ENCODE data around the gene CACNG8.
"Not testable (repeated sequence)": the region's sequence is repeated elsewhere in the genome, so short reads cannot be mapped to it uniquely, and the experiment has no call there.

Gene CACNG8

GRCh38 chr19:53942001-53942786, 20.5 kb upstream of the CACNG8 start:
- H3K4me3 ChIP-seq (ENCODE audit: low read depth, low read length) = no peak overlapping the region
- TF ChIP-seq MYC (IDR thresholded peaks at IDR 0.05; ENCODE audit: low read depth, low read length) = no peak
- TF ChIP-seq, protein P1, sequence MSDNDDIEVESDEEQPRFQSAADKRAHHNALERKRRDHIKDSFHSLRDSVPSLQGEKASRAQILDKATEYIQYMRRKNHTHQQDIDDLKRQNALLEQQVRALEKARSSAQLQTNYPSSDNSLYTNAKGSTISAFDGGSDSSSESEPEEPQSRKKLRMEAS (IDR thresholded peaks at IDR 0.05; ENCODE audit: low read depth, low read length) = no peak
- TF ChIP-seq POLR2A (IDR thresholded peaks at IDR 0.05; ENCODE audit: extremely low read depth, insufficient read length) = no peak
- TF ChIP-seq, protein P2, sequence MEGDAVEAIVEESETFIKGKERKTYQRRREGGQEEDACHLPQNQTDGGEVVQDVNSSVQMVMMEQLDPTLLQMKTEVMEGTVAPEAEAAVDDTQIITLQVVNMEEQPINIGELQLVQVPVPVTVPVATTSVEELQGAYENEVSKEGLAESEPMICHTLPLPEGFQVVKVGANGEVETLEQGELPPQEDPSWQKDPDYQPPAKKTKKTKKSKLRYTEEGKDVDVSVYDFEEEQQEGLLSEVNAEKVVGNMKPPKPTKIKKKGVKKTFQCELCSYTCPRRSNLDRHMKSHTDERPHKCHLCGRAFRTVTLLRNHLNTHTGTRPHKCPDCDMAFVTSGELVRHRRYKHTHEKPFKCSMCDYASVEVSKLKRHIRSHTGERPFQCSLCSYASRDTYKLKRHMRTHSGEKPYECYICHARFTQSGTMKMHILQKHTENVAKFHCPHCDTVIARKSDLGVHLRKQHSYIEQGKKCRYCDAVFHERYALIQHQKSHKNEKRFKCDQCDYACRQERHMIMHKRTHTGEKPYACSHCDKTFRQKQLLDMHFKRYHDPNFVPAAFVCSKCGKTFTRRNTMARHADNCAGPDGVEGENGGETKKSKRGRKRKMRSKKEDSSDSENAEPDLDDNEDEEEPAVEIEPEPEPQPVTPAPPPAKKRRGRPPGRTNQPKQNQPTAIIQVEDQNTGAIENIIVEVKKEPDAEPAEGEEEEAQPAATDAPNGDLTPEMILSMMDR (IDR thresholded peaks at IDR 0.05; ENCODE audit: low read depth, low read length) = no peak

GRCh38 chr19:53944416-53944815, 18.3 kb upstream of the CACNG8 start:
- no peak overlapping the region for H3K4me3 ChIP-seq (ENCODE audit: low read depth, low read length)
- TF ChIP-seq, protein P1 (IDR thresholded peaks at IDR 0.05; ENCODE audit: low read depth, low read length) = no peak
- TF ChIP-seq MYC (IDR thresholded peaks at IDR 0.05; ENCODE audit: low read depth, low read length) (no peak), POLR2A (IDR thresholded peaks at IDR 0.05; ENCODE audit: extremely low read depth, insufficient read length) (no peak)
- TF ChIP-seq, protein P2 (IDR thresholded peaks at IDR 0.05; ENCODE audit: low read depth, low read length) = no peak
- DNase-seq (ENCODE audit: low read depth) = no peak

More at GRCh38 chr19:53942001-53942786, 20.5 kb upstream of the CACNG8 start:
- DNase-seq (ENCODE audit: low read depth) = no peak

GRCh38 chr19:53944933-53945332, 17.8 kb upstream of the CACNG8 start:
- no peak for TF ChIP-seq POLR2A (IDR thresholded peaks at IDR 0.05; ENCODE audit: extremely low read depth, insufficient read length)
- TF ChIP-seq MYC (IDR thresholded peaks at IDR 0.05; ENCODE audit: low read depth, low read length) = no peak
- TF ChIP-seq, protein P2 (IDR thresholded peaks at IDR 0.05; ENCODE audit: low read depth, low read length) = no peak
- TF ChIP-seq, protein P1 (IDR thresholded peaks at IDR 0.05; ENCODE audit: low read depth, low read length) = no peak
- no peak for DNase-seq (ENCODE audit: low read depth)
- no peak overlapping the region for H3K4me3 ChIP-seq (ENCODE audit: low read depth, low read length)

GRCh38 chr19:53945441-53945840, 17.3 kb upstream of the CACNG8 start:
- peak; percentile 61 for DNase-seq (ENCODE audit: low read depth)
- no peak overlapping the region for H3K4me3 ChIP-seq (ENCODE audit: low read depth, low read length)
- no peak for TF ChIP-seq POLR2A (IDR thresholded peaks at IDR 0.05; ENCODE audit: extremely low read depth, insufficient read length)

DNA sequence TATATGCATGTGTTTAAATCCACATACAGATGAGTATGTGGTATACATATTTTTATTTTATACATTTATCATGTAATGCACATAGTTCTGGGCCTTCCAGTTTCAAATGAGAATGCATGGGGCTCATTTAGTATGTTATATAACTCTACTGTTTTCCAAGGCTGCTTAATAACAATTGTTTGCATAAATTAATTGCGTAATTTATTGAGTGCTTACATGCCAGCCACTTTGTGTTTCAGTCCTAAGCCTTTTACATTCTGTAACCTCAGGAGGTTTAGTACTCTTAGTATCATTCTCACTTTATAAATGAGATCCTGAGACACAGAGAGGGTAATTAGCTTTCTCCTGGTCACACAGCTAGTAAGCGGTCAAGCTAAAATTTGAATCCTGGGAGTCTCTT, 16.7 kb upstream of the CACNG8 start:
- DNase-seq (ENCODE audit: low read depth) = no peak
- no peak overlapping the region for H3K4me3 ChIP-seq (ENCODE audit: low read depth, low read length)
- TF ChIP-seq POLR2A (IDR thresholded peaks at IDR 0.05; ENCODE audit: extremely low read depth, insufficient read length) (no peak), MYC (IDR thresholded peaks at IDR 0.05; ENCODE audit: low read depth, low read length) (no peak)
- TF ChIP-seq, protein P2 (IDR thresholded peaks at IDR 0.05; ENCODE audit: low read depth, low read length) = no peak

DNA sequence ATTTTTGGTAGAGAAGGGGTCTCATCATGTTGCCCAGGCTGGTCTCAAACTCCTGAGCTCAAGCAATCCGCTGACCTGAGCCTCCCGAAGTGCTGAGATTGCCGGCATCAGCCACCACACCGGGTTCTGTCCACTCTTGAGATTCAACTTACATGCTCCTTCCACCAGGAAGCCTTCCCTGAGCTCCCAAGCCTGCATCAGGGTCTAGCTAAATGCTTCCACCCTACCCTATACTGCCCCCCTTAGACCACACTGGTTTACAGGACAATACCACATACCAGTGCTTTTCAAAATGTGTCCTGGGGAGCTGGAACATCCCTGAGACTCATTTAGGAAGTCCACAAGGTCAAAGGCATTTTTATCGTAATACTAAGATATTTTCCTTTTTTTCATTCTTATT, 15.1 kb upstream of the CACNG8 start:
- no peak overlapping the region for H3K4me3 ChIP-seq (ENCODE audit: low read depth, low read length)
- TF ChIP-seq POLR2A (IDR thresholded peaks at IDR 0.05; ENCODE audit: extremely low read depth, insufficient read length) = no peak
- TF ChIP-seq, protein P1 (IDR thresholded peaks at IDR 0.05; ENCODE audit: low read depth, low read length) = no peak
- TF ChIP-seq, protein P2 (IDR thresholded peaks at IDR 0.05; ENCODE audit: low read depth, low read length) = peak; percentile 30
- TF ChIP-seq MYC (IDR thresholded peaks at IDR 0.05; ENCODE audit: low read depth, low read length) = no peak
- DNase-seq (ENCODE audit: low read depth) = peak; percentile 43

DNA sequence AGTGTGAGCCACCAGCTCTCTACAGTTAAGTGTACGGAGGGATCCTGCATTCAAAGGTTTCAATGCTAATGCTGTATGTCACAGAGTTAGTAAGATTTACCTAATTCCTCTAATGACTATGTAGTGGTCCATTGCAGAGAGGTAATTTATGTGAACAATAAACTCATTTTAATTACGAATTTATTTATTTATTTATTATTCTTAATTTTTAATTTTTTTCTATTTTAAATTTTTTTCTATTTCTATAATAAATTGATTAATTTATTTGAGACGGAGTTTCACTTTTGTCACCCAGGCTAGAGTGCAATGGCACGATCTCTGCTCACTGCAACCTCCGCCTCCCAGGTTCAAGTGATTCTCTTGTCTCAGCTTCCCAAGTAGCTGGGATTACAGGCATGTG, 14.1 kb upstream of the CACNG8 start:
- not testable (repeated sequence) for DNase-seq (ENCODE audit: low read depth); H3K4me3 ChIP-seq (ENCODE audit: low read depth, low read length)

Measured in NB4 (cell line).